GM23338 (cell line): ENCODE measurements around the gene NCKAP1. TPM values are rescaled to one million over a fixed set of nuclear protein-coding genes. Genes with fewer than 3 reads are reported as not detected.

Source experiments
- ATAC-seq: fragments of 200-7000 bp; cut with Tn5 transposase; 3 replicates; pipeline ENCODE4 v1.9.1; 2020
- DNase-seq: peaks from one replicate; pipeline ENCODE4 v3.0.0-alpha.2; 2015; ENCODE audit warnings: low spot score
- H2AFZ ChIP-seq: fragments of 200-600 bp; sonication (generic); 2 replicates; pipeline ENCODE4 v1.8.0; 2016; ENCODE audit warnings: antibody characterized with exemption, mild to moderate bottlenecking, moderate library complexity
- H3F3A ChIP-seq: fragments of 200-600 bp; sonication (generic); replicated peaks from 2 replicates; pipeline ENCODE4 v1.8.0; 2017; ENCODE audit warnings: antibody characterized with exemption, mixed run types, low read depth
- H3K27ac ChIP-seq: fragments of 200-600 bp; sonication (generic); 2 replicates; pipeline ENCODE4 v1.6.1; 2016; ENCODE audit warnings: low read depth
- H3K27me3 ChIP-seq: fragments of 200-600 bp; sonication (generic); 2 replicates; pipeline ENCODE4 v1.8.0; 2016; ENCODE audit warnings: mild to moderate bottlenecking, mixed run types, moderate library complexity; ENCODE audit not compliant: insufficient read depth
- H3K36me3 ChIP-seq: fragments of 200-600 bp; sonication (generic); 2 replicates; pipeline ENCODE4 v1.8.0; 2016; ENCODE audit warnings: mild to moderate bottlenecking; ENCODE audit not compliant: insufficient read depth
- H3K4me1 ChIP-seq: fragments of 200-600 bp; sonication (generic); 2 replicates; pipeline ENCODE4 v1.8.0; 2016; ENCODE audit warnings: mild to moderate bottlenecking, moderate library complexity; ENCODE audit not compliant: insufficient read depth
- H3K4me2 ChIP-seq: fragments of 200-600 bp; sonication (generic); 2 replicates; pipeline ENCODE4 v1.7.1; 2017; ENCODE audit warnings: mixed run types
- H3K4me3 ChIP-seq: fragments of 200-600 bp; sonication (generic); 2 replicates; pipeline ENCODE4 v1.6.1; 2016; ENCODE audit warnings: mixed run types
- H3K79me2 ChIP-seq: fragments of 200-600 bp; sonication (generic); replicated peaks from 2 replicates; pipeline ENCODE4 v1.8.0; 2017; ENCODE audit warnings: mild to moderate bottlenecking; ENCODE audit not compliant: insufficient read depth
- H3K9me2 ChIP-seq: fragments of 200-600 bp; sonication (generic); 2 replicates; pipeline ENCODE4 v1.8.0; 2017; ENCODE audit not compliant: insufficient read depth
- H4K20me1 ChIP-seq: fragments of 200-600 bp; sonication (generic); replicated peaks from 2 replicates; pipeline ENCODE4 v1.8.0; 2017; ENCODE audit warnings: mild to moderate bottlenecking; ENCODE audit not compliant: insufficient read depth
- H3K27ac Mint-ChIP-seq: 2 replicates; pipeline ENCODE4 v1.8.0; 2020; ENCODE audit warnings: inconsistent platforms, mild to moderate bottlenecking, moderate library complexity, mixed read lengths
- H3K27me3 Mint-ChIP-seq: 3 replicates; pipeline ENCODE4 v1.8.0; 2022; ENCODE audit warnings: low read depth, mild to moderate bottlenecking, moderate library complexity, mixed read lengths, inconsistent platforms; ENCODE audit not compliant: insufficient read depth, poor library complexity
- H3K36me3 Mint-ChIP-seq: 3 replicates; pipeline ENCODE4 v1.8.0; 2021; ENCODE audit warnings: low read depth, mild to moderate bottlenecking, inconsistent platforms, moderate library complexity, mixed read lengths
- H3K4me1 Mint-ChIP-seq: 3 replicates; pipeline ENCODE4 v1.8.0; 2020; ENCODE audit warnings: mild to moderate bottlenecking, inconsistent platforms, mixed read lengths
- H3K4me3 Mint-ChIP-seq: 3 replicates; pipeline ENCODE4 v1.8.0; 2021; ENCODE audit warnings: moderate library complexity, mild to moderate bottlenecking, inconsistent platforms, mixed read lengths
- H3K9me3 Mint-ChIP-seq: 3 replicates; pipeline ENCODE4 v1.8.0; 2020; ENCODE audit warnings: moderate library complexity, mild to moderate bottlenecking, inconsistent platforms, mixed read lengths
- CREB1 ChIP-seq: fragments of 250-450 bp; sonication (Bioruptor Pico); IDR thresholded peaks from 2 replicates; pipeline ENCODE4 v1.5.0; 2020; ENCODE audit warnings: low read depth, mild to moderate bottlenecking, moderate library complexity
- EZH2phosphoT487 ChIP-seq: fragments of 200-600 bp; sonication (generic); IDR thresholded peaks from one replicate; pipeline ENCODE4 v1.8.1; 2018; ENCODE audit warnings: antibody characterized with exemption; ENCODE audit not compliant: unreplicated experiment
- JUNB ChIP-seq: IDR thresholded peaks from one replicate; pipeline ENCODE4 v1.6.1; 2016; ENCODE audit warnings: antibody characterized with exemption; ENCODE audit not compliant: unreplicated experiment
- POLR2AphosphoS5 ChIP-seq: IDR thresholded peaks from 2 replicates; pipeline ENCODE4 v1.6.1; 2016; ENCODE audit warnings: antibody characterized with exemption, low read depth
- STAT1 ChIP-seq: IDR thresholded peaks from one replicate; pipeline ENCODE4 v1.6.1; 2016; ENCODE audit warnings: antibody characterized with exemption; ENCODE audit not compliant: unreplicated experiment
- polyA plus RNA-seq: library from polyadenylated mRNA; unstranded; fragments of >200 nt; fragmentation: Nextera tagmentation; extraction: Ambion mirVana; gene quantifications from 2 replicates; pipeline ENCODE4 v1.2.1, GENCODE V29; 2016
- total RNA-seq: library from RNA; depleted of rRNA; stranded (reverse); fragments of >200 nt; shearing (Covaris generic); gene quantifications from 2 replicates; pipeline ENCODE4 v1.2.3, GENCODE V29; 2014
- TF ChIP-seq, protein P1 (sequence below): IDR thresholded peaks from one replicate; pipeline ENCODE4 v1.6.1; 2018; ENCODE audit warnings: antibody characterized with exemption; ENCODE audit not compliant: unreplicated experiment
- TF ChIP-seq, protein P2 (sequence below): IDR thresholded peaks from 2 replicates; pipeline ENCODE4 v1.6.1; 2016; ENCODE audit warnings: antibody characterized with exemption
- TF ChIP-seq, protein P3 (sequence below): fragments of 250-450 bp; sonication (Bioruptor Pico); IDR thresholded peaks from 2 replicates; pipeline ENCODE4 v1.5.0; 2020; ENCODE audit warnings: mild to moderate bottlenecking, moderate library complexity

Gene NCKAP1
- total and polyA plus RNA-seq, 2 experiments from 2014 or later, result 53.8 to 157 TPM

DNA sequence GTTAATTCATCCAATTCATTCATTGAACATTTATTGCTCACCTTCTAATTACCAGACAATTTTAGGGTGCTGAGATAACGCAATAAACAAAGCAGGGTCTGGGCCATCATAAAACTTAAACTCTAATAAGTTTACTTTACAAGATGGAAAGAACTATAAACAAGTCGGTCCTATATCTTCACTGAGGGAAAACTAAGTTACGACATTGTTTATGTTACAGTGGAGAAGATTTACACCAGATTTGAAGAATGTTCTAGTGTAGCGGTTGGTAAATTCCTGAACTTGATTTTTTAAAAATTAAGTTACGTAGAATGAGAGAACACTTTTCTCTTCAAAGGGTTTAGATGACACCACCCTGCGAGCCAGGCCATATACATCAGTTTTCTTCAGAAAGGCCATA lies 151.2 kb downstream of the NCKAP1 start (continued):
- TF ChIP-seq, protein P1, sequence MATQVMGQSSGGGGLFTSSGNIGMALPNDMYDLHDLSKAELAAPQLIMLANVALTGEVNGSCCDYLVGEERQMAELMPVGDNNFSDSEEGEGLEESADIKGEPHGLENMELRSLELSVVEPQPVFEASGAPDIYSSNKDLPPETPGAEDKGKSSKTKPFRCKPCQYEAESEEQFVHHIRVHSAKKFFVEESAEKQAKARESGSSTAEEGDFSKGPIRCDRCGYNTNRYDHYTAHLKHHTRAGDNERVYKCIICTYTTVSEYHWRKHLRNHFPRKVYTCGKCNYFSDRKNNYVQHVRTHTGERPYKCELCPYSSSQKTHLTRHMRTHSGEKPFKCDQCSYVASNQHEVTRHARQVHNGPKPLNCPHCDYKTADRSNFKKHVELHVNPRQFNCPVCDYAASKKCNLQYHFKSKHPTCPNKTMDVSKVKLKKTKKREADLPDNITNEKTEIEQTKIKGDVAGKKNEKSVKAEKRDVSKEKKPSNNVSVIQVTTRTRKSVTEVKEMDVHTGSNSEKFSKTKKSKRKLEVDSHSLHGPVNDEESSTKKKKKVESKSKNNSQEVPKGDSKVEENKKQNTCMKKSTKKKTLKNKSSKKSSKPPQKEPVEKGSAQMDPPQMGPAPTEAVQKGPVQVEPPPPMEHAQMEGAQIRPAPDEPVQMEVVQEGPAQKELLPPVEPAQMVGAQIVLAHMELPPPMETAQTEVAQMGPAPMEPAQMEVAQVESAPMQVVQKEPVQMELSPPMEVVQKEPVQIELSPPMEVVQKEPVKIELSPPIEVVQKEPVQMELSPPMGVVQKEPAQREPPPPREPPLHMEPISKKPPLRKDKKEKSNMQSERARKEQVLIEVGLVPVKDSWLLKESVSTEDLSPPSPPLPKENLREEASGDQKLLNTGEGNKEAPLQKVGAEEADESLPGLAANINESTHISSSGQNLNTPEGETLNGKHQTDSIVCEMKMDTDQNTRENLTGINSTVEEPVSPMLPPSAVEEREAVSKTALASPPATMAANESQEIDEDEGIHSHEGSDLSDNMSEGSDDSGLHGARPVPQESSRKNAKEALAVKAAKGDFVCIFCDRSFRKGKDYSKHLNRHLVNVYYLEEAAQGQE, result no peak

DNA sequence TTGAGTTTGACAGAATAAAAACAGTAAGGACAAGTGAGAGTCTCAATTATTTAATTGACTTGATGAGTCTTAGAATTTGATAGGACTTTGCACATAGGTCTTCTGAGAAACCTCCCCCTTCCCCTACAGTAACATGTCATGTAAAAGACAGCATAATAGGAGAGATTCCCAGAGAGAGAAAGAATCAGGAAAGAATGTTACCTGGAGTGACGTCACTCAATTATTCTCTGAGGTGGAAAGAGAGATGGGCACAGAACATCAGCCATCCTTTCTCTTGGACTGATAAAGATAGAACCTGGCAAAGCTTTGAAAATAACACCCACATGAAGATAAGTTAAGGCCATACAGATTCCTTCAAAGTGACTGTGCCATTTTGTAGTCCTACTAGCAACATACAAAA lies 152.5 kb downstream of the NCKAP1 start:
- Histone ChIP-seq H3K79me2 (no peaks in the 10 kb centered on the region), H3K4me3 (no peak overlapping the region), H4K20me1 (no peaks in the 10 kb centered on the region), H3F3A (no peaks in the 10 kb centered on the region), H3K9me2 (peaks cover 3% of the 10 kb centered on the region; the same call in 1 of the 2 replicates), H2AFZ (no peak overlapping the region), H3K4me2 (no peak overlapping the region), H3K27me3 (no peaks in the 10 kb centered on the region), H3K27ac (no peak overlapping the region), H3K4me1 (no peaks in the 10 kb centered on the region), H3K36me3 (no peaks in the 10 kb centered on the region)
- peaks cover 7% of the 10 kb centered on the region; the same call in 2 of the 3 replicates for H3K4me1 Mint-ChIP-seq
- H3K27me3 Mint-ChIP-seq, result no peaks in the 10 kb centered on the region
- no peak for ATAC-seq
- DNase-seq, result no peak
- no peak overlapping the region for H3K27ac Mint-ChIP-seq
- TF ChIP-seq EZH2phosphoT487, result no peak
- TF ChIP-seq STAT1, result no peak
- TF ChIP-seq POLR2AphosphoS5, result no peak
- TF ChIP-seq CREB1 (CRISPR knock-in tag), result no peak
- TF ChIP-seq, protein P2, sequence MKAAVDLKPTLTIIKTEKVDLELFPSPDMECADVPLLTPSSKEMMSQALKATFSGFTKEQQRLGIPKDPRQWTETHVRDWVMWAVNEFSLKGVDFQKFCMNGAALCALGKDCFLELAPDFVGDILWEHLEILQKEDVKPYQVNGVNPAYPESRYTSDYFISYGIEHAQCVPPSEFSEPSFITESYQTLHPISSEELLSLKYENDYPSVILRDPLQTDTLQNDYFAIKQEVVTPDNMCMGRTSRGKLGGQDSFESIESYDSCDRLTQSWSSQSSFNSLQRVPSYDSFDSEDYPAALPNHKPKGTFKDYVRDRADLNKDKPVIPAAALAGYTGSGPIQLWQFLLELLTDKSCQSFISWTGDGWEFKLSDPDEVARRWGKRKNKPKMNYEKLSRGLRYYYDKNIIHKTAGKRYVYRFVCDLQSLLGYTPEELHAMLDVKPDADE, result no peak
- no peak for TF ChIP-seq JUNB
- TF ChIP-seq, protein P1, result no peak
- TF ChIP-seq, protein P3, sequence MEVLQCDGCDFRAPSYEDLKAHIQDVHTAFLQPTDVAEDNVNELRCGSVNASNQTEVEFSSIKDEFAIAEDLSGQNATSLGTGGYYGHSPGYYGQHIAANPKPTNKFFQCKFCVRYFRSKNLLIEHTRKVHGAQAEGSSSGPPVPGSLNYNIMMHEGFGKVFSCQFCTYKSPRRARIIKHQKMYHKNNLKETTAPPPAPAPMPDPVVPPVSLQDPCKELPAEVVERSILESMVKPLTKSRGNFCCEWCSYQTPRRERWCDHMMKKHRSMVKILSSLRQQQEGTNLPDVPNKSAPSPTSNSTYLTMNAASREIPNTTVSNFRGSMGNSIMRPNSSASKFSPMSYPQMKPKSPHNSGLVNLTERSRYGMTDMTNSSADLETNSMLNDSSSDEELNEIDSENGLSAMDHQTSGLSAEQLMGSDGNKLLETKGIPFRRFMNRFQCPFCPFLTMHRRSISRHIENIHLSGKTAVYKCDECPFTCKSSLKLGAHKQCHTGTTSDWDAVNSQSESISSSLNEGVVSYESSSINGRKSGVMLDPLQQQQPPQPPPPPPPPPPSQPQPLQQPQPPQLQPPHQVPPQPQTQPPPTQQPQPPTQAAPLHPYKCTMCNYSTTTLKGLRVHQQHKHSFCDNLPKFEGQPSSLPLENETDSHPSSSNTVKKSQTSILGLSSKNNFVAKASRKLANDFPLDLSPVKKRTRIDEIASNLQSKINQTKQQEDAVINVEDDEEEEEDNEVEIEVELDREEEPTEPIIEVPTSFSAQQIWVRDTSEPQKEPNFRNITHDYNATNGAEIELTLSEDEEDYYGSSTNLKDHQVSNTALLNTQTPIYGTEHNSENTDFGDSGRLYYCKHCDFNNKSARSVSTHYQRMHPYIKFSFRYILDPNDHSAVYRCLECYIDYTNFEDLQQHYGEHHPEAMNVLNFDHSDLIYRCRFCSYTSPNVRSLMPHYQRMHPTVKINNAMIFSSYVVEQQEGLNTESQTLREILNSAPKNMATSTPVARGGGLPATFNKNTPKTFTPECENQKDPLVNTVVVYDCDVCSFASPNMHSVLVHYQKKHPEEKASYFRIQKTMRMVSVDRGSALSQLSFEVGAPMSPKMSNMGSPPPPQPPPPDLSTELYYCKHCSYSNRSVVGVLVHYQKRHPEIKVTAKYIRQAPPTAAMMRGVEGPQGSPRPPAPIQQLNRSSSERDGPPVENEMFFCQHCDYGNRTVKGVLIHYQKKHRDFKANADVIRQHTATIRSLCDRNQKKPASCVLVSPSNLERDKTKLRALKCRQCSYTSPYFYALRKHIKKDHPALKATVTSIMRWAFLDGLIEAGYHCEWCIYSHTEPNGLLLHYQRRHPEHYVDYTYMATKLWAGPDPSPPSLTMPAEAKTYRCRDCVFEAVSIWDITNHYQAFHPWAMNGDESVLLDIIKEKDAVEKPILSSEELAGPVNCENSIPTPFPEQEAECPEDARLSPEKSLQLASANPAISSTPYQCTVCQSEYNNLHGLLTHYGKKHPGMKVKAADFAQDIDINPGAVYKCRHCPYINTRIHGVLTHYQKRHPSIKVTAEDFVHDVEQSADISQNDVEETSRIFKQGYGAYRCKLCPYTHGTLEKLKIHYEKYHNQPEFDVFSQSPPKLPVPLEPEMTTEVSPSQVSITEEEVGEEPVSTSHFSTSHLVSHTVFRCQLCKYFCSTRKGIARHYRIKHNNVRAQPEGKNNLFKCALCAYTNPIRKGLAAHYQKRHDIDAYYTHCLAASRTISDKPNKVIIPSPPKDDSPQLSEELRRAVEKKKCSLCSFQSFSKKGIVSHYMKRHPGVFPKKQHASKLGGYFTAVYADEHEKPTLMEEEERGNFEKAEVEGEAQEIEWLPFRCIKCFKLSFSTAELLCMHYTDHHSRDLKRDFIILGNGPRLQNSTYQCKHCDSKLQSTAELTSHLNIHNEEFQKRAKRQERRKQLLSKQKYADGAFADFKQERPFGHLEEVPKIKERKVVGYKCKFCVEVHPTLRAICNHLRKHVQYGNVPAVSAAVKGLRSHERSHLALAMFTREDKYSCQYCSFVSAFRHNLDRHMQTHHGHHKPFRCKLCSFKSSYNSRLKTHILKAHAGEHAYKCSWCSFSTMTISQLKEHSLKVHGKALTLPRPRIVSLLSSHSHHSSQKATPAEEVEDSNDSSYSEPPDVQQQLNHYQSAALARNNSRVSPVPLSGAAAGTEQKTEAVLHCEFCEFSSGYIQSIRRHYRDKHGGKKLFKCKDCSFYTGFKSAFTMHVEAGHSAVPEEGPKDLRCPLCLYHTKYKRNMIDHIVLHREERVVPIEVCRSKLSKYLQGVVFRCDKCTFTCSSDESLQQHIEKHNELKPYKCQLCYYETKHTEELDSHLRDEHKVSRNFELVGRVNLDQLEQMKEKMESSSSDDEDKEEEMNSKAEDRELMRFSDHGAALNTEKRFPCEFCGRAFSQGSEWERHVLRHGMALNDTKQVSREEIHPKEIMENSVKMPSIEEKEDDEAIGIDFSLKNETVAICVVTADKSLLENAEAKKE (CRISPR knock-in tag), result no peak
- no peak overlapping the region for H3K4me3 Mint-ChIP-seq
- no peaks in the 10 kb centered on the region for H3K9me3 Mint-ChIP-seq
- no peaks in the 10 kb centered on the region for H3K36me3 Mint-ChIP-seq
